ENCODE measurements around the gene CYP4F12. TPM values are rescaled to one million over a fixed set of nuclear protein-coding genes. Genes with fewer than 3 reads are reported as not detected.
"Not testable (repeated sequence)": the region's sequence is repeated elsewhere in the genome, so short reads cannot be mapped to it uniquely, and the experiment has no call there.

The CYP4F12 gene
- polyA plus RNA-seq, 4 donors, result 46.9 to 398 (median 186) TPM

DNA sequence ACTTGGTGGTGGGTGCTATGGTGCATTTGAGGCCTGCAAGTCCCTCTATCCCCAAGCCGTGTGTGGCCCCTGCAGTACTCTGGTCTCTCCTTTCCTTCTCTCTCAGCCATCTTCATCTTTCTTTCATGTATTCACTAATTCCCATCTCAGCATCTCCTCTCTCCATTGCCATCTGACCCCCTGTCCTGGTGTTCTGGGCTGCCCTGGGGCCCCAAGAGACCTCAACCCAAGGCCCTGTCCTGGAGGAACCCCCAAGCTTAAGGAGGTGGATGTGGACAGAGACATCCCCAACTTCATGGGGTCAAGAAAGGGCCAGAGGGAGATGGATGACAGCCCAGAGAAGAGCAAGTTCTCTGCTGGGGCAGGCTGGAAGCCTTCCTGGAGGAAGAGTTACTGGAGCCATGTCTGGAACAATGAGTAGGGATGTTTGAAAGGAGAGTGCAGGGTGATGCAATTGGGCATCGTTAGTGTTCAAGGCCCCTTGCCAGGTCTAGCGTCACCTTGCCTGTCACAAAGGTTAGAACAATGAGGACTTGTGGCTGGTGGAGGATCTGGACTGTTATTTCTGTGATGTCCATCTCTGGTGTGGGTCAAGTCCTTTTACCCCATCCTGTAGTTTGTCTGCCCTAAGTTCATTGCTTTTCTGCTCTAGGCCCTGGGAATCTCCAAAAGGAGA lies 28.7 kb upstream of the CYP4F12 start:
- 81 to 91% (median 84%) methylated on average over 3 of the region's 3 CpGs for WGBS, 3 donors
- H3K36me3 ChIP-seq (ENCODE audit: control insufficient read depth in 3 of 3, insufficient read depth in 2 of 3, low read depth in 1 of 3, low read length in 3 of 3), result peaks cover 0 to 4% (median 0%) of the 10 kb centered on the region in 3 donors
- no peaks in the 10 kb centered on the region for H3K27me3 ChIP-seq (ENCODE audit: control insufficient read depth in 3 of 3, insufficient read depth in 3 of 3, low read length in 3 of 3)
- DNase-seq (no peak), FAIRE-seq (no peak)
- H3K27ac ChIP-seq (ENCODE audit: low read depth in 1 of 3, low read length in 2 of 3), result no peak overlapping the region
- peaks cover 0 to 29% (median 2%) of the 10 kb centered on the region in 3 donors for H3K4me1 ChIP-seq (ENCODE audit: control insufficient read depth in 3 of 3, insufficient read depth in 2 of 3, low read depth in 1 of 3, low read length in 2 of 3)
- peaks cover 0 to 4% of the 10 kb centered on the region in 2 donors for H3K9me3 ChIP-seq (ENCODE audit: control insufficient read depth in 2 of 2, insufficient read depth in 1 of 2, low read depth in 1 of 2, low read length in 1 of 2)
- no peak overlapping the region for H3K4me3 ChIP-seq (ENCODE audit: low read depth in 1 of 3, low read length in 3 of 3)

DNA sequence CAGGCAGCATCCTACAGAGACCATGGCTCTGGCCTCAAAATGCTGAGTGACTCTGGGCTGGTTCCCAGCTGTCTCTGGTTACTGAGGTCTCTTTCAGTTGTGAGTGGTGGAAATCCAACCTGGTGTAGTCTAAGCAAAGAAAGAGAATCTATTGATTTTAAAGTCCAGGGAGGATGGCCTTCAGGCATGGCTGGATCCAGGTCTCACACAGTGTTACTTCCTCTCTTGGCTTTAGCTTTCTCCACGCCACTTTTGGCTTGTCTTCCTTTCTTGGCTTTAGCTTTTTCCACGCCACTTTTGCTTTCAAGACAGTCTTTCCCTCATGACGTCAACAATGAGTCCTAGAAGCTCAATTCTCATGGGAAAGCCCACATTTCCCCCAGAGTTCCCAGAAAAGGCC lies 28.1 kb upstream of the CYP4F12 start:
- WGBS, 3 donors, result 69 to 86% (median 80%) methylated on average over 3 of the region's 3 CpGs
- Histone ChIP-seq H3K27me3 (ENCODE audit: control insufficient read depth in 3 of 3, insufficient read depth in 3 of 3, low read length in 3 of 3) (no peaks in the 10 kb centered on the region), H3K9me3 (ENCODE audit: control insufficient read depth in 2 of 2, insufficient read depth in 1 of 2, low read depth in 1 of 2, low read length in 1 of 2) (peaks cover 0 to 4% of the 10 kb centered on the region in 2 donors), H3K36me3 (ENCODE audit: control insufficient read depth in 3 of 3, insufficient read depth in 2 of 3, low read depth in 1 of 3, low read length in 3 of 3) (peaks cover 0 to 4% (median 0%) of the 10 kb centered on the region in 3 donors), H3K4me3 (ENCODE audit: low read depth in 1 of 3, low read length in 3 of 3) (no peak overlapping the region), H3K4me1 (ENCODE audit: control insufficient read depth in 3 of 3, insufficient read depth in 2 of 3, low read depth in 1 of 3, low read length in 2 of 3) (peaks cover 0 to 25% (median 2%) of the 10 kb centered on the region in 3 donors), H3K27ac (ENCODE audit: low read depth in 1 of 3, low read length in 2 of 3) (no peak overlapping the region)
- no peak for FAIRE-seq
- DNase-seq, result no peak

DNA sequence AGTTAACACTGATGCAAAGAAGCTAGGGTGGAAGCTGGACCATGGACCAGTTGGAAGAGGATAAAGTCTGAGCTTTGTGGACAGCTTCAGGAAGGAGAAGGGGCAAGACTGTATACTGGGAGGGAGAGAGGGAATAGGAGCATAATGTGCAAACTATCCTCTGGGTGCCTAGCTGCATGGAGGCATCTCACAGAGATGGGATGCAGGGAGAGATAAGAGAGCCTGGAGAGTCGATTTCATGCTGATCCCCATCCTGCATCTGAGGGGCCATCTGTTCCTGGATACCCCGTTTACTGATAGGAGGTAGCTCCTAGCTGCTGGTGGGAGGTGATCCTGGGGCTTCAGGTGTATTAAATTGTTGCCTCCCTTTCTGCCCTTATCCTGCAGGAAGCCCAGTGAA lies 23.4 kb upstream of the CYP4F12 start:
- Histone ChIP-seq H3K27ac (ENCODE audit: low read depth in 1 of 3, low read length in 2 of 3) (no peak overlapping the region), H3K9me3 (ENCODE audit: control insufficient read depth in 2 of 2, insufficient read depth in 1 of 2, low read depth in 1 of 2, low read length in 1 of 2) (peaks cover 0 to 4% of the 10 kb centered on the region in 2 donors), H3K27me3 (ENCODE audit: control insufficient read depth in 3 of 3, insufficient read depth in 3 of 3, low read length in 3 of 3) (no peaks in the 10 kb centered on the region), H3K36me3 (ENCODE audit: control insufficient read depth in 3 of 3, insufficient read depth in 2 of 3, low read depth in 1 of 3, low read length in 3 of 3) (peaks cover 0 to 10% (median 0%) of the 10 kb centered on the region in 3 donors), H3K4me1 (ENCODE audit: control insufficient read depth in 3 of 3, insufficient read depth in 2 of 3, low read depth in 1 of 3, low read length in 2 of 3) (peaks cover 0 to 4% (median 0%) of the 10 kb centered on the region in 3 donors), H3K4me3 (ENCODE audit: low read depth in 1 of 3, low read length in 3 of 3) (no peak overlapping the region)
- no peak for DNase-seq
- no peak for FAIRE-seq
- 64 to 73% (median 72%) methylated on average over 2 of the region's 2 CpGs for WGBS, 3 donors

GRCh38 chr19:15650123-15650522 lies 22.8 kb upstream of the CYP4F12 start:
- H3K4me3 ChIP-seq (ENCODE audit: low read depth in 1 of 3, low read length in 3 of 3); H3K36me3 ChIP-seq (ENCODE audit: control insufficient read depth in 3 of 3, insufficient read depth in 2 of 3, low read depth in 1 of 3, low read length in 3 of 3); H3K4me1 ChIP-seq (ENCODE audit: control insufficient read depth in 3 of 3, insufficient read depth in 2 of 3, low read depth in 1 of 3, low read length in 2 of 3); H3K9me3 ChIP-seq (ENCODE audit: control insufficient read depth in 2 of 2, insufficient read depth in 1 of 2, low read depth in 1 of 2, low read length in 1 of 2); H3K27me3 ChIP-seq (ENCODE audit: control insufficient read depth in 3 of 3, insufficient read depth in 3 of 3, low read length in 3 of 3); FAIRE-seq; H3K27ac ChIP-seq (ENCODE audit: low read depth in 1 of 3, low read length in 2 of 3); DNase-seq: not testable (repeated sequence)

- Histone ChIP-seq H3K27ac (ENCODE audit: low read depth in 1 of 3, low read length in 2 of 3) (peak overlapping the region in 1 of 3 donors; percentile 22), H3K4me3 (ENCODE audit: low read depth in 1 of 3, low read length in 3 of 3) (no peak overlapping the region), H3K27me3 (ENCODE audit: control insufficient read depth in 3 of 3, insufficient read depth in 3 of 3, low read length in 3 of 3) (no peaks in the 10 kb centered on the region), H3K36me3 (ENCODE audit: control insufficient read depth in 3 of 3, insufficient read depth in 2 of 3, low read depth in 1 of 3, low read length in 3 of 3) (peaks cover 0 to 10% (median 0%) of the 10 kb centered on the region in 3 donors), H3K9me3 (ENCODE audit: control insufficient read depth in 2 of 2, insufficient read depth in 1 of 2, low read depth in 1 of 2, low read length in 1 of 2) (peaks cover 0 to 4% of the 10 kb centered on the region in 2 donors), H3K4me1 (ENCODE audit: control insufficient read depth in 3 of 3, insufficient read depth in 2 of 3, low read depth in 1 of 3, low read length in 2 of 3) (peaks cover 0 to 4% (median 0%) of the 10 kb centered on the region in 3 donors)
- peak; percentile 59 to 65 for DNase-seq
- no peak for FAIRE-seq
- WGBS, 3 donors, result 35 to 59% (median 38%) methylated on average over 3 of the region's 3 CpGs
These were observed 21.1 kb upstream of the CYP4F12 start for GRCh38 chr19:15651791-15652190.

DNA sequence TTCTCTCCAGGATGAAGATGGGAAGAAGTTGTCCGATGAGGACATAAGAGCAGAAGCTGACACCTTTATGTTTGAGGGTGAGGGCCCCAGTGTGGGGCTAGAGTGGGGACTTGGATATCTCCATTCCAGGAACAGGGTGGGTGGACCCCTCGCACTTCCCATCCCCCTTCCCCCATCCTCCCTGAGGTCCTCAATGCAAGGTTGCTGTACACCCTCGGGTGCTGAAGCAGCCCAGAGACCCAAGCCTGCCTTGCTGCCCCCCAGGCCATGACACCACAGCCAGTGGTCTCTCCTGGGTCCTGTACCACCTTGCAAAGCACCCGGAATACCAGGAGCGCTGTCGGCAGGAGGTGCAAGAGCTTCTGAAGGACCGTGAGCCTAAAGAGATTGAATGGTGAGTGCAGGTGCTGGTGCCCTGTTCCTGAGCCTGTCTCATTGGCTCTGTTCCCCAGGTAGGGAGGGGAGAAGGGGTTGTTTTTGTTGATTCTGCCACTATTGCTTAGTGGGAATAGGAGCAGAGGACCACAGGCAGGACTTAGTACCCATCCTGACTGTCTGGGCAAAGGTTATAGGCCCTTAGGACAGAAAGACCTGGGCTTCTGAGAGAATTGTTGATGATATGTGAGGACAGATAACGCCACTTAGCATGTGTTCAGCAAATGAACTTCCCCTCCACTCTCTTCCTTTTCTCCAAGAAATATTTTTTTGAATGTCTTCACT lies 20.2 kb upstream of the CYP4F12 start:
- no peak for FAIRE-seq
- H3K27ac ChIP-seq (ENCODE audit: low read depth in 1 of 3, low read length in 2 of 3), result no peak overlapping the region
- 77 to 85% (median 81%) methylated on average over 8 of the region's 8 CpGs for WGBS, 3 donors
- no peak for DNase-seq
- H3K9me3 ChIP-seq (ENCODE audit: control insufficient read depth in 2 of 2, insufficient read depth in 1 of 2, low read depth in 1 of 2, low read length in 1 of 2), result peaks cover 0 to under 1% of the 10 kb centered on the region in 2 donors
- peaks cover 0 to 6% (median 0%) of the 10 kb centered on the region in 3 donors for H3K36me3 ChIP-seq (ENCODE audit: control insufficient read depth in 3 of 3, insufficient read depth in 2 of 3, low read depth in 1 of 3, low read length in 3 of 3)
- no peaks in the 10 kb centered on the region for H3K27me3 ChIP-seq (ENCODE audit: control insufficient read depth in 3 of 3, insufficient read depth in 3 of 3, low read length in 3 of 3)
- no peak overlapping the region for H3K4me3 ChIP-seq (ENCODE audit: low read depth in 1 of 3, low read length in 3 of 3)
- H3K4me1 ChIP-seq (ENCODE audit: control insufficient read depth in 3 of 3, insufficient read depth in 2 of 3, low read depth in 1 of 3, low read length in 2 of 3), result peaks cover 0 to 4% (median 0%) of the 10 kb centered on the region in 3 donors

DNA sequence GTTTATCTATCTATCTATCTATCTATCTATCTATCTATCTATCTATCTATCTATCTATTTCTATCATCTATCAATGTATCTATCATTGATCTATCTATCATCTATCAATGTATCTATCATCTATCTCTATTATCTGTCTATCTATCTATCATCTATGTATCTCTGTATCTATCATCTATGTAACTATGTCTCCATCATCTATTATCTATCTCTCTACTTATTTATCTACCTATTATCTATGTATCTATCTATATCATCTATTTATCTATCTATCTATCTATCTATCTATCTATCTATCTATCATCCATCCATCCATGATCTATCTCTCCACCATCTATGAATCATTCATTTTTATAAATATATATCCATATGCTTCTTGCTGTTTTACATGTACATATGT lies 16.4 kb upstream of the CYP4F12 start:
- no peaks in the 10 kb centered on the region for H3K27me3 ChIP-seq (ENCODE audit: control insufficient read depth in 3 of 3, insufficient read depth in 3 of 3, low read length in 3 of 3)
- FAIRE-seq, result no peak

DNA sequence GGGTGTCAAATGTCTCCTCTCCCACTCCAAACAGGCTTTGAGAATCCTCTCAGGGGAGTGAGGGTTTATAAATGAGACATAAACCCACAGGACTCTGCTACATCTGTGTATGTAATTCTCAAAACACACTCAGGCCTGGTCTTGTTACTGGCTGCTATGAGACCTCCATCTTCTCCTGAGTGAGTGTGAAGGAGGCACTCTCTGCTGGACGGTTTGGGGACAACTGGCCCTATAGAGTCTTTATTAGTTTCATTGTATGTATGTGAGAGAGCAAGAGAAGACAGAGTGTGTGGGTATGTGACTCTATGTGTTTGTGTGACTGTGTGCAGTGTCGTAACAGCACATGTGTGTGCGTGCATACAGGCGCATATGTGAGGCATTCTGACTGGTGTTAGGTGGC lies 9.6 kb upstream of the CYP4F12 start:
- Histone ChIP-seq H3K36me3 (ENCODE audit: control insufficient read depth in 3 of 3, insufficient read depth in 2 of 3, low read depth in 1 of 3, low read length in 3 of 3) (peaks cover 0 to 1% (median 0%) of the 10 kb centered on the region in 3 donors), H3K9me3 (ENCODE audit: control insufficient read depth in 2 of 2, insufficient read depth in 1 of 2, low read depth in 1 of 2, low read length in 1 of 2) (peaks cover 0 to 3% of the 10 kb centered on the region in 2 donors), H3K4me1 (ENCODE audit: control insufficient read depth in 3 of 3, insufficient read depth in 2 of 3, low read depth in 1 of 3, low read length in 2 of 3) (peaks cover 0 to 2% (median 0%) of the 10 kb centered on the region in 3 donors), H3K27ac (ENCODE audit: low read depth in 1 of 3, low read length in 2 of 3) (no peak overlapping the region), H3K4me3 (ENCODE audit: low read depth in 1 of 3, low read length in 3 of 3) (no peak overlapping the region), H3K27me3 (ENCODE audit: control insufficient read depth in 3 of 3, insufficient read depth in 3 of 3, low read length in 3 of 3) (no peaks in the 10 kb centered on the region)
- DNase-seq (no peak), FAIRE-seq (no peak)
- WGBS, 3 donors, result 80 to 86% (median 84%) methylated on average over 4 of the region's 4 CpGs

More for the DNA sequence above, 16.4 kb upstream of the CYP4F12 start:
- peaks cover 0 to 4% (median 0%) of the 10 kb centered on the region in 3 donors for H3K4me1 ChIP-seq (ENCODE audit: control insufficient read depth in 3 of 3, insufficient read depth in 2 of 3, low read depth in 1 of 3, low read length in 2 of 3)
- H3K36me3 ChIP-seq (ENCODE audit: control insufficient read depth in 3 of 3, insufficient read depth in 2 of 3, low read depth in 1 of 3, low read length in 3 of 3), result peaks cover 0 to 7% (median 0%) of the 10 kb centered on the region in 3 donors
- DNase-seq, result no peak
- no peak overlapping the region for H3K27ac ChIP-seq (ENCODE audit: low read depth in 1 of 3, low read length in 2 of 3)
- H3K9me3 ChIP-seq (ENCODE audit: control insufficient read depth in 2 of 2, insufficient read depth in 1 of 2, low read depth in 1 of 2, low read length in 1 of 2), result no peaks in the 10 kb centered on the region
- no peak overlapping the region for H3K4me3 ChIP-seq (ENCODE audit: low read depth in 1 of 3, low read length in 3 of 3)
